Stomach (tissue), 4 donors: ENCODE data around the gene SENP6.

Experiments used
- CTCF ChIP-seq, 7 experiments: fragments of 450-650 bp in 4 of 7; fragments of 200-600 bp in 3 of 7; sonication (generic) in 3 of 7; IDR thresholded peaks; one replicate each; pipeline ENCODE4 v1.5.1; 2016 to 2019; ENCODE audit warnings: antibody characterized with exemption in 7 of 7, control low read depth in 2 of 7, mild to moderate bottlenecking in 1 of 7
- POLR2A ChIP-seq, 4 donors: fragments of 450-650 bp; IDR thresholded peaks; one replicate each; pipeline ENCODE4 v1.6.1; 2016; ENCODE audit warnings: antibody characterized with exemption in 4 of 4, control low read depth in 2 of 4, mild to moderate bottlenecking in 1 of 4, moderate library complexity in 1 of 4
- POLR2AphosphoS5 ChIP-seq, 3 donors: sonication (generic); formaldehyde crosslinking; IDR thresholded peaks; one replicate each; pipeline ENCODE4 v1.6.1; 2016; ENCODE audit warnings: antibody characterized with exemption in 3 of 3

GRCh38 chr6:75611702-75612375 lies 10.2 kb downstream of the SENP6 start:
- TF ChIP-seq CTCF (IDR thresholded peaks at IDR 0.05) (no peak), POLR2A (IDR thresholded peaks at IDR 0.05) (no peak), POLR2AphosphoS5 (IDR thresholded peaks at IDR 0.05) (no peak)
